Endothelial cell of umbilical vein (primary cell): Measurements from ENCODE around the gene RPS6KA5. TPM values are rescaled to one million over a fixed set of nuclear protein-coding genes. Genes with fewer than 3 reads are reported as not detected.

Experiments
- BruUV-seq: library from RNA; stranded (reverse); fragments of 400-500 nt; replicated peaks from 2 replicates; lab custom pipeline; 2021; lab: Mats Ljungman, UMichigan
- CTCF ChIA-PET: fragments of 300-600, 350-600 bp; sonication (Branson Sonifier 250); formaldehyde crosslinking; loops from one replicate; lab custom pipeline; 2021; ENCODE audit warnings: antibody characterized with exemption, inconsistent platforms; lab: Charles Lee
- POLR2A ChIA-PET: fragments of 300-600, 350-600 bp; sonication (Branson Sonifier 250); formaldehyde crosslinking; loops from one replicate; lab custom pipeline; 2021; ENCODE audit warnings: antibody characterized with exemption, inconsistent platforms; lab: Charles Lee
- DNase-seq: peaks from one replicate; pipeline ENCODE4 v3.0.0-alpha.2; 2011; ENCODE audit warnings: low read depth, low spot score
- FAIRE-seq: peaks from 2 replicates; lab custom pipeline; 2011; peaks lifted over from hg19 to GRCh38; lab: Jason Lieb, UNC
- H2AFZ ChIP-seq: 2 replicates; pipeline ENCODE4 v1.6.0; 2012; ENCODE audit warnings: low read depth, low read length, control low read depth, inconsistent platforms
- H3K27ac ChIP-seq: 2 replicates; pipeline ENCODE4 v1.5.1; 2011; ENCODE audit warnings: low read depth, mild to moderate bottlenecking, control low read depth, low read length, moderate library complexity; ENCODE audit not compliant: insufficient read depth
- H3K27me3 ChIP-seq, 2 experiments: 2 replicates each; pipeline versions ENCODE4 v1.6.0 to v1.6.1; 2011; ENCODE audit warnings: low read length in 2 of 2, mixed read lengths in 1 of 2; ENCODE audit not compliant: control insufficient read depth in 2 of 2, insufficient read depth in 2 of 2
- H3K36me3 ChIP-seq, 2 experiments: 2 replicates in 1 of 2; 3 replicates in 1 of 2; pipeline ENCODE4 v1.5.1; 2011; ENCODE audit warnings: low read length in 2 of 2, mild to moderate bottlenecking in 1 of 2, moderate library complexity in 1 of 2; ENCODE audit not compliant: control insufficient read depth in 2 of 2, insufficient read depth in 2 of 2; ENCODE audit errors: extremely low read depth in 1 of 2
- H3K4me1 ChIP-seq: 3 replicates; pipeline ENCODE4 v1.5.1; 2011; ENCODE audit warnings: mild to moderate bottlenecking, low read length; ENCODE audit not compliant: control insufficient read depth, insufficient read depth; ENCODE audit errors: extremely low read depth
- H3K4me2 ChIP-seq: 2 replicates; pipeline ENCODE4 v1.6.1; 2011; ENCODE audit warnings: low read length, control low read depth, mixed read lengths; ENCODE audit not compliant: insufficient read depth
- H3K4me3 ChIP-seq, 3 experiments: fragments of 200-600 bp in 1 of 3; sonication (generic), shearing (Covaris generic) in 1 of 3; replicated peaks in 1 of 3; 2 replicates each; pipeline ENCODE4 v1.5.1; 2011 to 2016; ENCODE audit warnings: control low read depth in 3 of 3, low read length in 3 of 3, mild to moderate bottlenecking in 2 of 3, inconsistent platforms in 1 of 3, low read depth in 1 of 3, moderate library complexity in 1 of 3; ENCODE audit not compliant: insufficient read depth in 1 of 3
- H3K79me2 ChIP-seq: 2 replicates; pipeline ENCODE4 v1.6.0; 2012; ENCODE audit warnings: low read length, inconsistent platforms; ENCODE audit not compliant: control insufficient read depth, insufficient read depth
- H3K9ac ChIP-seq: replicated peaks from 2 replicates; pipeline ENCODE3; 2011; ENCODE audit warnings: low read length, control low read depth; ENCODE audit not compliant: insufficient read depth; ENCODE audit errors: extremely low read depth
- H3K9me1 ChIP-seq: replicated peaks from 3 replicates; pipeline ENCODE4 v1.6.0; 2011; ENCODE audit warnings: mild to moderate bottlenecking, low read length; ENCODE audit not compliant: control insufficient read depth, insufficient read depth; ENCODE audit errors: extremely low read depth
- H3K9me3 ChIP-seq: replicated peaks from 2 replicates; pipeline ENCODE4 v1.5.1; 2012; ENCODE audit warnings: low read length, inconsistent platforms; ENCODE audit not compliant: control insufficient read depth, insufficient read depth
- H4K20me1 ChIP-seq: replicated peaks from 2 replicates; pipeline ENCODE3; 2011; ENCODE audit warnings: mild to moderate bottlenecking, low read length; ENCODE audit not compliant: control insufficient read depth, insufficient read depth; ENCODE audit errors: extremely low read depth
- EZH2 ChIP-seq: IDR thresholded peaks from 2 replicates; pipeline ENCODE4 v1.6.1; 2012; ENCODE audit warnings: borderline replicate concordance, low read depth, mild to moderate bottlenecking, moderate library complexity, low read length, inconsistent platforms; ENCODE audit not compliant: severe bottlenecking
- FOS ChIP-seq: IDR thresholded peaks from 2 replicates; pipeline ENCODE4 v1.6.1; 2011; ENCODE audit warnings: mild to moderate bottlenecking, low read length, moderate library complexity, borderline replicate concordance; ENCODE audit not compliant: insufficient read depth
- GATA2 ChIP-seq: IDR thresholded peaks from 2 replicates; pipeline ENCODE4 v1.7.0; 2011; ENCODE audit warnings: low read depth, mild to moderate bottlenecking, moderate library complexity, mixed read lengths, low read length; ENCODE audit not compliant: insufficient read length, insufficient read depth
- JUN ChIP-seq: IDR thresholded peaks from 2 replicates; pipeline ENCODE4 v1.6.1; 2011; ENCODE audit warnings: borderline replicate concordance, low read depth; ENCODE audit not compliant: insufficient read length, insufficient read depth
- POLR2A ChIP-seq: IDR thresholded peaks from 2 replicates; pipeline ENCODE4 v1.6.1; 2012; ENCODE audit warnings: low read depth, mild to moderate bottlenecking, control low read depth, low read length
- POLR2AphosphoS5 ChIP-seq: IDR thresholded peaks from 2 replicates; pipeline ENCODE4 v1.6.1; 2012; ENCODE audit warnings: low read depth, mild to moderate bottlenecking, control low read depth, low read length, moderate library complexity; ENCODE audit not compliant: insufficient read depth
- dilution Hi-C: fragments of 300-500 bp; cut with MboI; formaldehyde crosslinking; loops from one replicate; pipeline ENCODE4 v1.15.0; 2019; ENCODE audit warnings: low sequenced_read_pairs; ENCODE audit not compliant: extremely low pct_ligation_motif_present
- intact Hi-C: fragments of 100-400 bp; cut with micrococcal nuclease; formaldehyde crosslinking; loops from one replicate; pipeline ENCODE4 v1.10.0; 2022
- polyA plus RNA-seq, 4 experiments: library from polyadenylated mRNA; depleted of rRNA in 3 of 4; stranded (reverse) in 3 of 4; unstranded in 1 of 4; fragments of >200 nt; gene quantifications; 2 replicates each; pipeline versions ENCODE4 v1.2.1 to v1.2.3, GENCODE V29; 2011 to 2012; ENCODE audit warnings: missing spikeins in 1 of 4
- total RNA-seq: library from RNA; stranded (reverse); gene quantifications from 2 replicates; pipeline ENCODE4 v1.2.3, GENCODE V29; 2021
- TF ChIP-seq, protein P1 (sequence below), 2 donors: IDR thresholded peaks; 1 replicate in 1 of 2; 2 replicates in 1 of 2; pipeline ENCODE4 v1.5.1; 2011; ENCODE audit warnings: low read length in 2 of 2, mild to moderate bottlenecking in 2 of 2, moderate library complexity in 2 of 2, control low read depth in 1 of 2, inconsistent platforms in 1 of 2, low read depth in 1 of 2; ENCODE audit not compliant: insufficient read depth in 1 of 2; ENCODE audit errors: extremely low read depth in 1 of 2
- TF ChIP-seq, protein P2 (sequence below): IDR thresholded peaks from 2 replicates; pipeline ENCODE4 v1.6.1; 2011; ENCODE audit not compliant: insufficient read depth, insufficient read length

Gene RPS6KA5
- total and polyA plus RNA-seq, 2 donors (not counting 3 experiments of a cell fraction or from before 2014, with no cell fraction given) = 2.9 to 5.4 TPM

DNA sequence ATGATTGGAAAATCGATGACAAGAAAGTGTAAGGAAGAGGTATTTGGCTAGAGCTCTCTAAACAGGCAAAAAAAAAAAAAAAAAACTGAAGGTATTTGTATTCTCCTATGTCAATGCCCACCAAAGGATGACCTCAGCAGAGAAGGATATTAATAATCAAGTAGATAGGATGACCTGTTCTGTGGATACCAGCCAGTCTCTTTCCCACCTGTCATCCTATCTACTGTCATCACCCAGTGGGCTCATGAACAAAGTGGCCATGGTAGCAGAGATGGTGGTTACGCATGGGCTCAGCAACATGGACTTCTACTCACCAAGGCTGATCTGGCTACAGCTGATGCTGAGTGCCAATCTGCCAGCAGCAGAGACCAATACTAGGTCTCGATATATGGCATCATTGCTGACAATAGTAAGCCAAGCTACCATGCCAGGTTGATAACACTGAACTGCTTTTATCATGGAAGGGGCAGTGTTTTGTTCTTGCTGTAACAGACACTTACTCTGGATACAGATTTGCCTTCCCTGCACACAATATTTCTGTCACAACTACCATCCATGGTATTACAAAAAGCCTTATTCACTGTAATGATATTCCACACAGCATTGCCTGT is 43.5 kb downstream of the RPS6KA5 start:
- no peaks in the 10 kb centered on the region for H3K9me1 ChIP-seq
- H3K27ac ChIP-seq = no peak overlapping the region
- intact Hi-C loops (no loop called here), dilution Hi-C loops (no loop called here)
- no peak for TF ChIP-seq EZH2
- TF ChIP-seq, protein P1, sequence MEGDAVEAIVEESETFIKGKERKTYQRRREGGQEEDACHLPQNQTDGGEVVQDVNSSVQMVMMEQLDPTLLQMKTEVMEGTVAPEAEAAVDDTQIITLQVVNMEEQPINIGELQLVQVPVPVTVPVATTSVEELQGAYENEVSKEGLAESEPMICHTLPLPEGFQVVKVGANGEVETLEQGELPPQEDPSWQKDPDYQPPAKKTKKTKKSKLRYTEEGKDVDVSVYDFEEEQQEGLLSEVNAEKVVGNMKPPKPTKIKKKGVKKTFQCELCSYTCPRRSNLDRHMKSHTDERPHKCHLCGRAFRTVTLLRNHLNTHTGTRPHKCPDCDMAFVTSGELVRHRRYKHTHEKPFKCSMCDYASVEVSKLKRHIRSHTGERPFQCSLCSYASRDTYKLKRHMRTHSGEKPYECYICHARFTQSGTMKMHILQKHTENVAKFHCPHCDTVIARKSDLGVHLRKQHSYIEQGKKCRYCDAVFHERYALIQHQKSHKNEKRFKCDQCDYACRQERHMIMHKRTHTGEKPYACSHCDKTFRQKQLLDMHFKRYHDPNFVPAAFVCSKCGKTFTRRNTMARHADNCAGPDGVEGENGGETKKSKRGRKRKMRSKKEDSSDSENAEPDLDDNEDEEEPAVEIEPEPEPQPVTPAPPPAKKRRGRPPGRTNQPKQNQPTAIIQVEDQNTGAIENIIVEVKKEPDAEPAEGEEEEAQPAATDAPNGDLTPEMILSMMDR (IDR thresholded peaks at IDR 0.05; ENCODE audit: extremely low read depth in 1 of 2, insufficient read depth in 1 of 2, low read depth in 1 of 2, low read length in 2 of 2) = no peak
- TF ChIP-seq POLR2AphosphoS5 = no peak
- TF ChIP-seq, protein P2, sequence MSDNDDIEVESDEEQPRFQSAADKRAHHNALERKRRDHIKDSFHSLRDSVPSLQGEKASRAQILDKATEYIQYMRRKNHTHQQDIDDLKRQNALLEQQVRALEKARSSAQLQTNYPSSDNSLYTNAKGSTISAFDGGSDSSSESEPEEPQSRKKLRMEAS = no peak
- TF ChIP-seq GATA2 = no peak
- no peak for TF ChIP-seq POLR2A
- TF ChIP-seq FOS = no peak
- no peak for TF ChIP-seq JUN
- no peaks in the 10 kb centered on the region for H3K4me1 ChIP-seq
- H3K4me2 ChIP-seq = no peak overlapping the region
- H3K27me3 ChIP-seq = no peaks in the 10 kb centered on the region
- H3K9me3 ChIP-seq = no peaks in the 10 kb centered on the region
- no peak overlapping the region for H3K9ac ChIP-seq
- no peaks in the 10 kb centered on the region for H3K79me2 ChIP-seq
- FAIRE-seq (no peak), DNase-seq (no peak)
- no peak overlapping the region for H2AFZ ChIP-seq
- no peaks in the 10 kb centered on the region for H3K36me3 ChIP-seq
- no peak overlapping the region for H3K4me3 ChIP-seq
- peaks cover 2% of the 10 kb centered on the region for H4K20me1 ChIP-seq
- ChIA-PET CTCF (interaction anchor here (0.9 kb wide), 2 partner anchors 10 to 160 kb away, joined by 3 read pairs; no protein-coding TSS in a partner anchor), POLR2A (no interaction called here)
- no TSS peak for BruUV-seq
